K562 (cell line): Measurements from ENCODE around the gene KLF13. TPM values are rescaled to one million over a fixed set of nuclear protein-coding genes. Genes with fewer than 3 reads are reported as not detected.

Source experiments
- ADNP ChIP-seq: fragments of 200-800 bp; sonication (Bioruptor generic); IDR thresholded peaks from 2 replicates; pipeline ENCODE4 v1.6.1; 2016; ENCODE audit warnings: missing genetic modification characterization, missing compliant biosample characterization
- ARHGAP35 ChIP-seq: fragments of 450-650 bp; IDR thresholded peaks from 2 replicates; pipeline ENCODE4 v1.6.1; 2018; ENCODE audit not compliant: partially characterized antibody
- BDP1 ChIP-seq: IDR thresholded peaks from 3 replicates; pipeline ENCODE4 v1.6.1; 2011; ENCODE audit not compliant: insufficient read length, insufficient read depth
- BRCA1 ChIP-seq, 2 experiments: fragments of 450-650 bp in 1 of 2; sonication (generic) in 1 of 2; formaldehyde crosslinking in 1 of 2; IDR thresholded peaks; 2 replicates each; pipeline versions ENCODE4 v1.5.0 to v1.6.1; 2017 to 2020; ENCODE audit warnings: mild to moderate bottlenecking in 1 of 2, missing genetic modification reagents in 1 of 2
- CC2D1A ChIP-seq: fragments of 450-650 bp; IDR thresholded peaks from 2 replicates; pipeline ENCODE4 v1.6.1; 2017; ENCODE audit warnings: mild to moderate bottlenecking
- CHAMP1 ChIP-seq: fragments of 450-650 bp; IDR thresholded peaks from 2 replicates; pipeline ENCODE4 v1.6.1; 2016; ENCODE audit warnings: mild to moderate bottlenecking
- CTCF ChIP-seq, 3 experiments: IDR thresholded peaks in 2 of 3; conservative IDR thresholded peaks in 1 of 3; 2 replicates each; pipeline ENCODE4 v1.5.1; 2011 to 2012; ENCODE audit warnings: low read length in 3 of 3, mild to moderate bottlenecking in 3 of 3, control low read depth in 2 of 3, improper control_type of control experiment in 1 of 3, inconsistent platforms in 1 of 3, low read depth in 1 of 3, mixed read lengths in 1 of 3, moderate library complexity in 1 of 3; ENCODE audit not compliant: insufficient read depth in 2 of 3
- HNRNPUL1 ChIP-seq: fragments of 200-400 bp; formaldehyde crosslinking; IDR thresholded peaks from 2 replicates; pipeline ENCODE4 v1.6.1; 2017; ENCODE audit warnings: low read length
- HOMEZ ChIP-seq: fragments of 250-450 bp; sonication (Bioruptor Pico); IDR thresholded peaks from 2 replicates; pipeline ENCODE4 v1.4.0; 2020; ENCODE audit warnings: mild to moderate bottlenecking, moderate library complexity
- MED1 ChIP-seq: sonication (generic); formaldehyde crosslinking; IDR thresholded peaks from 2 replicates; pipeline ENCODE4 v1.8.1; 2023; ENCODE audit warnings: missing genetic modification reagents, borderline replicate concordance
- MIER1 ChIP-seq: fragments of 450-650 bp; IDR thresholded peaks from 2 replicates; pipeline ENCODE4 v1.6.1; 2016; ENCODE audit warnings: antibody characterized with exemption, mild to moderate bottlenecking, low read depth
- NCOA1 ChIP-seq: fragments of 450-650 bp; IDR thresholded peaks from 2 replicates; pipeline ENCODE4 v1.6.1; 2016; ENCODE audit warnings: low read depth
- POLR2A ChIP-seq: fragments of 450-650 bp; conservative IDR thresholded peaks from 2 replicates; pipeline ENCODE4 v1.6.1; 2016
- RBFOX2 ChIP-seq: fragments of 200-400 bp; formaldehyde crosslinking; IDR thresholded peaks from 2 replicates; pipeline ENCODE4 v1.6.1; 2017; ENCODE audit warnings: low read depth, mild to moderate bottlenecking, low read length, moderate library complexity
- SRSF1 ChIP-seq: fragments of 200-400 bp; formaldehyde crosslinking; IDR thresholded peaks from 2 replicates; pipeline ENCODE4 v1.6.1; 2017; ENCODE audit warnings: mild to moderate bottlenecking, low read depth, low read length, moderate library complexity
- ZBTB12 ChIP-seq: fragments of 250-450 bp; sonication (Bioruptor Pico); IDR thresholded peaks from 2 replicates; pipeline ENCODE4 v1.4.0; 2020
- ZNF408 ChIP-seq: fragments of 250-450 bp; sonication (Bioruptor Pico); IDR thresholded peaks from 2 replicates; pipeline ENCODE4 v1.4.0; 2020; ENCODE audit warnings: low read depth, mild to moderate bottlenecking, moderate library complexity
- polyA plus RNA-seq, 8 experiments: library from polyadenylated mRNA; depleted of rRNA in 4 of 8; stranded (reverse) in 5 of 8; unstranded in 3 of 8; fragments of >200 nt; fragmentation: Nextera tagmentation in 2 of 8; fragmentation: Illumina TruSeq in 1 of 8; extraction: Ambion mirVana in 2 of 8; extraction: Trizol in 1 of 8; gene quantifications; 2 replicates each; pipeline versions ENCODE4 v1.2.1 to v1.2.3, GENCODE V29; 2011 to 2014; ENCODE audit warnings: inconsistent platforms in 1 of 8, missing spikeins in 1 of 8
- total RNA-seq, 7 experiments: library from RNA; depleted of rRNA in 6 of 7; stranded (reverse); fragments of >200 nt in 6 of 7; fragmentation: Illumina TruSeq in 2 of 7; extraction: Trizol in 2 of 7; gene quantifications; 2 replicates each; pipeline versions ENCODE4 v1.2.1 to v1.2.3, GENCODE V29; 2011 to 2021; ENCODE audit warnings: low replicate concordance in 1 of 7

Gene KLF13
- total and polyA plus RNA-seq, 9 of the 15 experiments (the other 6 are each of a cell fraction or from before 2014, with no cell fraction given) = 1.8 to 10.5 (median 4.8) TPM

GRCh38 chr15:31365655-31366127, 39.1 kb downstream of the KLF13 start (continued):
- no peak for TF ChIP-seq CHAMP1
- TF ChIP-seq BRCA1 (IDR thresholded peaks at IDR 0.05) = no peak
- TF ChIP-seq BRCA1 (CRISPR knock-in tag; IDR thresholded peaks at IDR 0.05) = no peak
- TF ChIP-seq NCOA1 = no peak; the same call in 1 of the 2 replicates
- TF ChIP-seq CC2D1A = peak; percentile 10; the same call in 1 of the 2 replicates
- TF ChIP-seq MED1 (CRISPR knock-in tag) = no peak
- TF ChIP-seq BDP1 = no peak
- TF ChIP-seq SRSF1 = no peak
- TF ChIP-seq MIER1 = no peak
- TF ChIP-seq ARHGAP35 = no peak
- TF ChIP-seq HNRNPUL1 = no peak
- no peak for TF ChIP-seq ZNF408 (CRISPR knock-in tag)
- TF ChIP-seq CTCF (IDR thresholded peaks at IDR 0.05 in 2 of 3, conservative IDR thresholded peaks at IDR 0.05 in 1 of 3; ENCODE audit: insufficient read depth in 2 of 3, low read depth in 1 of 3, low read length in 3 of 3) = peak; percentile 47 to 68 (median 66); a peak in 5 of 6 replicates
- no peak for TF ChIP-seq ZBTB12
- TF ChIP-seq HOMEZ (CRISPR knock-in tag) = no peak
- TF ChIP-seq RBFOX2 = peak; percentile 81
- TF ChIP-seq ADNP = no peak
- peak; percentile 60 for TF ChIP-seq POLR2A
